NB4 (cell line): ENCODE measurements around the gene ASB6.

Experiments used
- CTCF ChIP-seq: IDR thresholded peaks from one replicate; pipeline ENCODE4 v1.5.1; 2012; ENCODE audit warnings: low read depth, low read length
- MAX ChIP-seq: IDR thresholded peaks from 2 replicates; pipeline ENCODE4 v1.6.1; 2011; ENCODE audit warnings: low read depth, low read length
- POLR2A ChIP-seq: IDR thresholded peaks from 2 replicates; pipeline ENCODE4 v1.6.1; 2011; ENCODE audit warnings: mild to moderate bottlenecking; ENCODE audit not compliant: insufficient read length; ENCODE audit errors: extremely low read depth

- TF ChIP-seq MAX (no peak), CTCF (no peak), POLR2A (no peak)
These were observed 8.8 kb upstream of the ASB6 start for GRCh38 chr9:129650680-129651235.
